ENCODE results near the gene CBY1.

Gene CBY1

GRCh38 chr22:38696606-38697424, 40.4 kb downstream of the CBY1 start:
- Histone ChIP-seq H3K9me3 (replicated peaks in 1 of 11) (no peaks in the 10 kb centered on the region), H4K20me1 (peaks cover 9 to 75% (median 30%) of the 10 kb centered on the region in 11 experiments; a peak in 15 of 22 replicates), H3K27me3 (peaks cover 0 to 7% (median 0%) of the 10 kb centered on the region in 11 experiments; a peak in 2 of 22 replicates), H3K4me2 (peak overlapping the region; percentile 90 to 99 (median 93)), H3K4me1 (peaks cover 42 to 75% (median 49%) of the 10 kb centered on the region in 10 experiments), H3K27ac (peak overlapping the region in 4 of 11 experiments; percentile 3 to 51 (median 49); a peak in 7 of 22 replicates), H3K4me3 (peak overlapping the region in 5 of 10 experiments; percentile 11 to 87 (median 21); a peak in 6 of 20 replicates), H3K36me3 (peaks cover 15 to 55% (median 33%) of the 10 kb centered on the region in 11 experiments; a peak in 21 of 22 replicates), H3K9ac (peak overlapping the region in 6 of 11 experiments; percentile 8 to 97 (median 36); a peak in 5 of 22 replicates)
- no peak for TF ChIP-seq Cebpa-rat (IDR thresholded peaks at IDR 0.05)

DNA sequence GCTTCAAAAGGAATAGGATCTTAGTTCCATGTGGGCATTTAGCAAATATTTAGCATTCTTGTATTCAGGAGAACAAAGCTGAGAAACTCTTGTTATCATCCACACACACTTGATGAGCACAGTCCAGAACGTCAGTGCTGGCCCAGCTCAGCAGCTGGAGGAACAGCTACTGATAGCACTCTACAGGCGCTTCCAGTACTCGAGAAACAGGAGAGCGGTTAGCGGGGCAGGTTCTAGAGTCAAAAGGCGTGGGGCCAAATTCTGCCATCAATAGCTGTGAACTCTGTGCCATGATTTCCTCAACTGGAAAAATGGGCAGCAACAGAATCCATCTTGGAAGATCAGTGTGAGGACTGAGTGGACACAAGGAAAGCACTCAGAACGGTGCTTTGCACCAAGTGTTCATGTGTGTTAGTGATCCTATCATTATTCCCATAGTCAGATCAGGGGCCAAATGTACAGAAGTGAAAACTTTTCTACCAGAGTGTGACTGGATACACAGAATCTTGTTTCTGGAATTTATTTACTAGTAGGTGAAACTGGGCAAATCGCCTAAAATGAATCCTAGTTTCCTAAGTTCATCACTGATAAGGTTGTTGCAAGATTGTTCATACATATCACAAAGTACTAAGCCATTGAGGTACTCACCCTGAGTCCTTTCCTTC, 41.1 kb downstream of the CBY1 start:
- Histone ChIP-seq H3K36me3 (peaks cover 15 to 47% (median 26%) of the 10 kb centered on the region in 11 experiments; a peak in 21 of 22 replicates), H3K4me2 (peak overlapping the region; percentile 90 to 99 (median 93)), H3K4me3 (peak overlapping the region in 9 of 10 experiments; percentile 11 to 90 (median 85); a peak in 11 of 20 replicates), H3K27ac (peak overlapping the region in 1 of 11 experiments; percentile 50; a peak in 2 of 22 replicates), H3K27me3 (peaks cover 0 to 7% (median 0%) of the 10 kb centered on the region in 11 experiments; a peak in 2 of 22 replicates), H3K4me1 (peaks cover 44 to 78% (median 53%) of the 10 kb centered on the region in 10 experiments), H3K9ac (peak overlapping the region in 7 of 11 experiments; percentile 8 to 97 (median 24); a peak in 6 of 22 replicates), H4K20me1 (peaks cover 9 to 67% (median 30%) of the 10 kb centered on the region in 11 experiments; a peak in 15 of 22 replicates), H3K9me3 (replicated peaks in 1 of 11) (no peaks in the 10 kb centered on the region)
- TF ChIP-seq Cebpa-rat (IDR thresholded peaks at IDR 0.05) = no peak

DNA sequence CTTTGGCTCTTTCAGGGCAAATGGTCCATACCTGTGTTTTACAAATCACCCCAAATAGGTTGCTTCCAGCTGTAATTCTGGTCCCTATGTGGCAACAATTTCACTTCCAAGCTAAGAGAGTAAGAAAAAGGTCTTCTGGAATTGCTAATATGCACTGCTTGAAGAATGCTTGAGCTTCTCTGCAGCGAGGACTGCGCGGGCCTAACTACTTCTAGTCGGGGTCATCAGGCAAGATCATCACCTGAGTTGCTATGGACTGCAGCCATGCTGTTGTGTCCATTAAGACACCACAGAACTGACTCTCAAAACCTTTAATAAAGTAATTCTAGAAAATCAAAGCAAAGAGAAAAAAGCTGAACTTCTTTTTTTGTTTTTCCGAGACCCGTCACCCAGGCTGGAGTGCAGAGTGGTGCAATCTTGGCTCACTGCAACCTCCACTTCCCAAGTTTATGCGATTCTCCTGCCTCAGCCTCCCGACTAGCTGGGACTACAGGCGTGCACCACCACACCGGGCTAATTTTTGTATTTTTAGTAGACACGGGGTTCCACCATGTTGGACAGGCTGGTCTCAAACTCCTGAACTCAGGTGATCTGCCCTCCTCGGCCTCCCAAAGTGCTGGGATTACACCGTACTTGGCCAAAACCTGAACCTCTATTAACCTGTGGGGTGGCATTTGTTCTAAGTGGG, 42.1 kb downstream of the CBY1 start:
- H3K4me2 ChIP-seq = peak overlapping the region; percentile 90 to 99 (median 93)
- peak overlapping the region in 10 of 11 experiments; percentile 87 to 97 (median 94); a peak in 15 of 22 replicates for H3K9ac ChIP-seq
- no peak for TF ChIP-seq Cebpa-rat (IDR thresholded peaks at IDR 0.05)
- peaks cover 10 to 37% (median 16%) of the 10 kb centered on the region in 11 experiments; a peak in 19 of 22 replicates for H3K36me3 ChIP-seq
- H4K20me1 ChIP-seq = peaks cover 9 to 58% (median 29%) of the 10 kb centered on the region in 11 experiments; a peak in 14 of 22 replicates
- peaks cover 0 to 7% (median 0%) of the 10 kb centered on the region in 11 experiments; a peak in 2 of 22 replicates for H3K27me3 ChIP-seq
- no peak overlapping the region for H3K27ac ChIP-seq
- no peaks in the 10 kb centered on the region for H3K9me3 ChIP-seq (replicated peaks in 1 of 11)
- H3K4me1 ChIP-seq = peaks cover 44 to 71% (median 54%) of the 10 kb centered on the region in 10 experiments
- peak overlapping the region; percentile 74 to 91 (median 88); a peak in 19 of 20 replicates for H3K4me3 ChIP-seq

- no peak for TF ChIP-seq Cebpa-rat (IDR thresholded peaks at IDR 0.05)
- Histone ChIP-seq H3K4me2 (peak overlapping the region; percentile 90 to 99 (median 93)), H3K36me3 (peaks cover 4 to 31% (median 14%) of the 10 kb centered on the region in 11 experiments; a peak in 15 of 22 replicates), H4K20me1 (peaks cover 6 to 53% (median 23%) of the 10 kb centered on the region in 11 experiments; a peak in 14 of 22 replicates), H3K27me3 (peaks cover 0 to 7% (median 0%) of the 10 kb centered on the region in 11 experiments; a peak in 2 of 22 replicates), H3K9ac (peak overlapping the region; percentile 87 to 97 (median 94)), H3K9me3 (replicated peaks in 1 of 11) (no peaks in the 10 kb centered on the region), H3K4me1 (peaks cover 44 to 70% (median 59%) of the 10 kb centered on the region in 10 experiments), H3K27ac (peak overlapping the region in 3 of 11 experiments; percentile 93 to 95 (median 95); a peak in 3 of 22 replicates), H3K4me3 (peak overlapping the region; percentile 74 to 91 (median 88))
Measured at GRCh38 chr22:38699143-38699542, 42.7 kb downstream of the CBY1 start.

- Histone ChIP-seq H3K4me1 (peaks cover 49 to 70% (median 63%) of the 10 kb centered on the region in 10 experiments), H3K4me2 (peak overlapping the region; percentile 90 to 99 (median 93)), H3K9me3 (replicated peaks in 1 of 11) (no peaks in the 10 kb centered on the region), H3K9ac (peak overlapping the region; percentile 87 to 97 (median 94)), H4K20me1 (peaks cover 4 to 46% (median 21%) of the 10 kb centered on the region in 11 experiments; a peak in 13 of 22 replicates), H3K4me3 (peak overlapping the region; percentile 74 to 91 (median 88)), H3K36me3 (peaks cover 0 to 26% (median 11%) of the 10 kb centered on the region in 11 experiments; a peak in 11 of 22 replicates), H3K27ac (peak overlapping the region; percentile 87 to 97 (median 93); a peak in 21 of 22 replicates), H3K27me3 (peaks cover 0 to 7% (median 0%) of the 10 kb centered on the region in 11 experiments; a peak in 2 of 22 replicates)
- TF ChIP-seq Cebpa-rat (IDR thresholded peaks at IDR 0.05) = no peak
Measured at GRCh38 chr22:38699784-38700183, 43.3 kb downstream of the CBY1 start.

DNA sequence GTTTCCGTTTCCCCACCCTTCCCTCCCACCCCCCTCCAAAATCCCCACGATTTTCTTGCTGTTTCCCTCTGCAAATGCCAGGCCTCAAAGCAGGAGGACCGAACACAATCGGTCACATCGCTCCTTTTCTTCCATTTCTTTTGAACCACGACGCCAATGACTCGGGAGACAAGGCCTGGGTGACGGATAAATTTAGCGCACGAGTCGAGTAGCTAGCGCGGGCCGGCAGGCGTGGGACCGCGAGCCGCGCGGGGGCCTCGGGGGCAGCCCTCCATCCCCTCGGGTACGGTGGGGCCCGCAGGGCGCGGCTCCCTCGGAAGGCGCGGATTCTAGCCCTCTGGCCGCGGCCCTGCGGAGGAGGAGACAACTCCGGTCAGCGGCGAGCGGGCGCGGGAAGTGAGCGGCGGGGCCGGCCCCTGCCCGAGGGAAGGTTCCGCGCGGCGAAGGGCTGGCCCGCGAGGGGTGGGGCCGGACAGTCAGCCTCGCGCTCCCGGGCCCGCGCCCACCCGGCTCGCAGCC, 43.9 kb downstream of the CBY1 start:
- Histone ChIP-seq H3K36me3 (peaks cover 0 to 20% (median 6%) of the 10 kb centered on the region in 11 experiments; a peak in 8 of 22 replicates), H3K4me1 (peaks cover 54 to 67% (median 65%) of the 10 kb centered on the region in 10 experiments), H3K9me3 (replicated peaks in 1 of 11) (no peaks in the 10 kb centered on the region), H3K9ac (peak overlapping the region; percentile 87 to 97 (median 94)), H4K20me1 (peaks cover 4 to 41% (median 17%) of the 10 kb centered on the region in 11 experiments; a peak in 13 of 22 replicates), H3K27ac (peak overlapping the region; percentile 87 to 97 (median 93)), H3K4me3 (peak overlapping the region; percentile 74 to 91 (median 88)), H3K4me2 (peak overlapping the region; percentile 90 to 99 (median 93)), H3K27me3 (peaks cover 0 to 7% (median 0%) of the 10 kb centered on the region in 11 experiments; a peak in 2 of 22 replicates)
- no peak for TF ChIP-seq Cebpa-rat (IDR thresholded peaks at IDR 0.05)

DNA sequence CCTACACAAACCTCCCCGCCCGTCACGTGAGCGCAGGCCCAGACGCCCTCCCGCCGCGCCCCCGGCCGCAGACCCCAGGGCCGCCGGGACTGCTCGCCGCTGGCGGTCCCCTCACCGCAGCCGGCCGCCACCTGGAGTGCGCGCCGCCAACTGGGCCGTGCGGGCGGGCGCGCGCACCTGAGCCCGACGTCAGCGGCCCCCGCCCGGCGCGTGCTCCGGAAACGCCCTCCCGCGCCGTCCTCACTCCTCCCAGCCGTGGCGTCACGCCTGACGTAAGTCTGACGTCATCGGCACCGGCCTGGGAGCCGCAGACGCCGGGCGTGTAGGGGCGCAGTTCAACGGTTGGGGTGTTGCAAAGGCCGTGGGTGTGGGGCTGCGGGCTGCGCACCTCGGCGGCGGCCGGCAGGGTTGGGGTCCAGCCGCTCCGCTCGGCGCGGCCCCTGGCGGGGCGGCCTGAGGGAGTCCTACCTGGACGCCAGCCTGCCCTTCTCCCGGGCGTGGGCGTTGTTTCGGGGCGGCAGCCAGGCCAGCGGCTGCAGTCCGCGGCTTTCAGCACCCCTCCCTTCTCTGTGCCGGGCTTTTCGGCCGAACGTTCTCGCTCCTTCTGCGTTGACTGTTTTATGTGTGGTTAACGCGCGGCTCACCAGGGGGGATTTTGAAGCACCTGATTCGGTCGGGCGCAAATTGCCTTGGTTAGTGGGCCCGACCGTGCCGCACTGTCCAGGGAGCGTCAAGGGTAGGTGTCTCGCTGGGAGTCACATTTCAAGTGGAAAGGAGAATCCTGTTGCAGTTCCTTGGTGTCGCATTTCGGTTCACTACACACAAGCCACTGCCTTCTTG, 44.6 kb downstream of the CBY1 start, which contains the start of gene JOSD1:
Gene JOSD1 (minus strand): TSS at position 155 of the 840 bp plus-strand sequence. CDS start 956 bp downstream, outside the sequence.
- Histone ChIP-seq H3K9ac (peak within 1 kb of the TSS; percentile 87 to 97 (median 94)), H3K4me3 (peak within 1 kb of the TSS; percentile 74 to 91 (median 88)), H3K9me3 (replicated peaks in 1 of 11) (no peaks in the 10 kb centered on the region), H3K27me3 (peaks cover 0 to 7% (median 0%) of the 10 kb centered on the region in 11 experiments; a peak in 2 of 22 replicates), H3K36me3 (peaks cover 0 to 16% (median 4%) of the 10 kb centered on the region in 11 experiments; a peak in 6 of 22 replicates), H3K27ac (peak within 1 kb of the TSS; percentile 87 to 97 (median 93)), H3K4me1 (peaks cover 53 to 67% (median 60%) of the 10 kb centered on the region in 10 experiments), H4K20me1 (peaks cover 4 to 39% (median 16%) of the 10 kb centered on the region in 11 experiments; a peak in 13 of 22 replicates), H3K4me2 (peak within 1 kb of the TSS; percentile 90 to 99 (median 93))
- no peak for TF ChIP-seq Cebpa-rat (IDR thresholded peaks at IDR 0.05)
